Panc1 (cell line): Measurements from ENCODE around the gene HRH2. TPM values are rescaled to one million over a fixed set of nuclear protein-coding genes. Genes with fewer than 3 reads are reported as not detected.

Source experiments
- ATAC-seq: fragments of 200-7000 bp; cut with Tn5 transposase; 2 replicates; pipeline ENCODE4 v1.9.1; 2020; ENCODE audit warnings: mild to moderate bottlenecking, moderate library complexity
- BruUV-seq: library from RNA; stranded (reverse); fragments of 400-500 nt; replicated peaks from 2 replicates; lab custom pipeline; 2021; lab: Mats Ljungman, UMichigan
- CTCF ChIA-PET: fragments of 300-600 bp; sonication (Branson Sonifier 250); formaldehyde crosslinking; loops from one replicate; lab custom pipeline; 2022; ENCODE audit warnings: antibody characterized with exemption; lab: Charles Lee
- POLR2A ChIA-PET: fragments of 300-600 bp; sonication (Branson Sonifier 250); formaldehyde crosslinking; loops from one replicate; lab custom pipeline; 2022; ENCODE audit warnings: antibody characterized with exemption; lab: Charles Lee
- DNase-seq: peaks from one replicate; pipeline ENCODE4 v3.0.0-alpha.2; 2010; ENCODE audit warnings: low read depth, low spot score
- H3K27ac ChIP-seq: 2 replicates; pipeline ENCODE4 v1.5.1; 2011; ENCODE audit warnings: mild to moderate bottlenecking, low read length, inconsistent platforms
- H3K27me3 ChIP-seq: fragments of 200-500 bp; sonication (Bioruptor generic); 2 replicates; pipeline ENCODE4 v1.6.0; 2014; ENCODE audit warnings: low read length, inconsistent platforms; ENCODE audit not compliant: control insufficient read depth, insufficient read depth
- H3K36me3 ChIP-seq: fragments of 200-500 bp; sonication (Bioruptor generic); 2 replicates; pipeline ENCODE4 v1.5.1; 2014; ENCODE audit warnings: inconsistent platforms, mild to moderate bottlenecking, low read length, moderate library complexity; ENCODE audit not compliant: control insufficient read depth, insufficient read depth
- H3K4me1 ChIP-seq: 2 replicates; pipeline ENCODE4 v1.5.1; 2011; ENCODE audit warnings: inconsistent platforms, mild to moderate bottlenecking, low read length, moderate library complexity; ENCODE audit not compliant: control insufficient read depth, insufficient read depth
- H3K4me3 ChIP-seq, 2 experiments: 2 replicates each; pipeline ENCODE4 v1.5.1; 2011 to 2012; ENCODE audit warnings: low read depth in 2 of 2, low read length in 2 of 2, mild to moderate bottlenecking in 2 of 2, inconsistent platforms in 1 of 2, moderate library complexity in 1 of 2
- H3K9me3 ChIP-seq: fragments of 200-500 bp; sonication (Bioruptor generic); 2 replicates; pipeline ENCODE4 v1.5.1; 2014; ENCODE audit warnings: low read depth, mild to moderate bottlenecking, inconsistent platforms, low read length, moderate library complexity; ENCODE audit not compliant: control insufficient read depth, insufficient read depth
- CTCF ChIP-seq: fragments of 450-650 bp; IDR thresholded peaks from 2 replicates; pipeline ENCODE4 v1.5.1; 2017; ENCODE audit warnings: mild to moderate bottlenecking
- POLR2AphosphoS5 ChIP-seq: IDR thresholded peaks from 2 replicates; pipeline ENCODE4 v1.6.1; 2012; ENCODE audit warnings: mild to moderate bottlenecking, low read depth, low read length, moderate library complexity
- REST ChIP-seq, 2 experiments: IDR thresholded peaks; 2 replicates each; pipeline ENCODE4 v1.6.1; 2011 to 2012; ENCODE audit warnings: low read depth in 2 of 2, control low read depth in 1 of 2, low read length in 1 of 2, mild to moderate bottlenecking in 1 of 2, moderate library complexity in 1 of 2; ENCODE audit not compliant: insufficient read depth in 1 of 2
- SIN3A ChIP-seq: IDR thresholded peaks from 2 replicates; pipeline ENCODE4 v1.6.1; 2012; ENCODE audit warnings: low read depth, mild to moderate bottlenecking, low read length, moderate library complexity, borderline replicate concordance; ENCODE audit not compliant: insufficient read depth
- TCF7L2 ChIP-seq: IDR thresholded peaks from 2 replicates; pipeline ENCODE4 v1.6.1; 2011; ENCODE audit warnings: mild to moderate bottlenecking, low read depth, low read length, inconsistent platforms
- in situ Hi-C: cut with HindIII; loops from 2 replicates; pipeline ENCODE4 v1.10.0; 2016; ENCODE audit warnings: low sequenced_read_pairs, low pct_unique_long_range_greater_than_20kb
- intact Hi-C: fragments of 100-400 bp; cut with micrococcal nuclease; formaldehyde crosslinking; loops from one replicate; pipeline ENCODE4 v1.10.0; 2022; ENCODE audit not compliant: unreplicated experiment
- total RNA-seq: library from RNA; stranded (reverse); gene quantifications from one replicate; pipeline ENCODE4 v1.2.1, GENCODE V29; 2021; ENCODE audit not compliant: unreplicated experiment

The HRH2 gene
- total RNA-seq, 1 experiment from 2014 or later: 0.33 TPM

GRCh38 chr5:175675873-175676272 is 18.0 kb downstream of the HRH2 start:
- CTCF ChIA-PET: no interaction called here
- H3K4me1 ChIP-seq: no peaks in the 10 kb centered on the region
- BruUV-seq: no TSS peak

GRCh38 chr5:175677571-175677970 is 19.7 kb downstream of the HRH2 start:
- no peak overlapping the region for H3K4me3 ChIP-seq
- in situ Hi-C loops (no loop called here), intact Hi-C loops (no loop called here)
- DNase-seq (no peak), ATAC-seq (no peak)
- POLR2A ChIA-PET: interaction anchor here (0.6 kb wide), 1 partner anchor 481 kb away, joined by 6 read pairs; no protein-coding TSS in a partner anchor
- TF ChIP-seq SIN3A (no peak), REST (IDR thresholded peaks at IDR 0.05; ENCODE audit: insufficient read depth in 1 of 2, low read depth in 2 of 2, low read length in 1 of 2) (no peak)
- no TSS peak for BruUV-seq
- no peaks in the 10 kb centered on the region for H3K9me3 ChIP-seq
- no peaks in the 10 kb centered on the region for H3K36me3 ChIP-seq
- H3K27ac ChIP-seq: no peak overlapping the region
- no peaks in the 10 kb centered on the region for H3K4me1 ChIP-seq
- H3K27me3 ChIP-seq: peaks cover 15% of the 10 kb centered on the region
- CTCF ChIA-PET: interaction anchor here (1.1 kb wide), 1 partner anchor 23 kb away, joined by 3 read pairs; no protein-coding TSS in a partner anchor

More at GRCh38 chr5:175675873-175676272, 18.0 kb downstream of the HRH2 start:
- intact Hi-C loops: no loop called here
- TF ChIP-seq CTCF (no peak), POLR2AphosphoS5 (no peak), REST (IDR thresholded peaks at IDR 0.05; ENCODE audit: insufficient read depth in 1 of 2, low read depth in 2 of 2, low read length in 1 of 2) (no peak), SIN3A (no peak), TCF7L2 (no peak)
- no peaks in the 10 kb centered on the region for H3K9me3 ChIP-seq
- in situ Hi-C loops: no loop called here
- H3K27me3 ChIP-seq: peaks cover 10% of the 10 kb centered on the region; the same call in 1 of the 2 replicates
- H3K36me3 ChIP-seq: no peaks in the 10 kb centered on the region
- POLR2A ChIA-PET: no interaction called here
- no peak overlapping the region for H3K27ac ChIP-seq
- no peak for ATAC-seq
- DNase-seq: no peak
- no peak overlapping the region for H3K4me3 ChIP-seq
